ENCODE measurements around the gene PHF19. TPM values are rescaled to one million over a fixed set of nuclear protein-coding genes. Genes with fewer than 3 reads are reported as not detected.

PHF19 gene
- total and polyA plus RNA-seq, 4 experiments from 2014 or later, result 15.4 to 201 (median 106) TPM

- Histone ChIP-seq H3K4me3 (ENCODE audit: low read length in 2 of 2) (no peak overlapping the region), H3K36me3 (ENCODE audit: insufficient read depth, low read length) (peaks cover 79% of the 10 kb centered on the region), H3K27ac (ENCODE audit: low read depth, low read length) (peak overlapping the region; percentile 50), H3K27me3 (ENCODE audit: insufficient read depth, low read length) (no peaks in the 10 kb centered on the region), H3K4me1 (ENCODE audit: insufficient read depth, low read length) (peaks cover 92% of the 10 kb centered on the region), H3K9me3 (ENCODE audit: control insufficient read depth in 1 of 2, low read length in 2 of 2) (no peaks in the 10 kb centered on the region)
- Mint-ChIP-seq H3K27ac (peak overlapping the region in 6 of 7 donors; percentile 59 to 88 (median 72)), H3K9me3 (peaks cover 0 to 2% (median 0%) of the 10 kb centered on the region in 8 donors), H3K4me3 (peak overlapping the region in 3 of 8 donors; percentile 22 to 38 (median 29)), H3K4me1 (peaks cover 47 to 93% (median 76%) of the 10 kb centered on the region in 4 donors), H3K36me3 (peaks cover 77 to 87% of the 10 kb centered on the region in 2 donors), H3K27me3 (no peaks in the 10 kb centered on the region)
- POLR2A ChIA-PET (ENCODE audit: partially characterized antibody), result interaction anchor here (2.5 to 74.5 kb wide), 3 partner anchors 0 to 67 kb away, joined by 7 to 5577 read pairs (median 5577); partner anchors contain the start of genes PHF19 and TRAF1
- intact Hi-C loops (cut with micrococcal nuclease), result no loop called here
- CTCF ChIA-PET (ENCODE audit: partially characterized antibody), result interaction anchor here (1.1 to 3.6 kb wide), 3 partner anchors 11 to 23 kb away, joined by 3 to 16 read pairs (median 7); no protein-coding TSS in a partner anchor
- no peak for DNase-seq
Measured at GRCh38 chr9:120913647-120914264, 36.8 kb upstream of the PHF19 start.

- no peaks in the 10 kb centered on the region for H3K9me3 ChIP-seq (ENCODE audit: control insufficient read depth in 1 of 2, low read length in 2 of 2)
- no peaks in the 10 kb centered on the region for H3K27me3 ChIP-seq (ENCODE audit: insufficient read depth, low read length)
- Mint-ChIP-seq H3K27me3 (no peaks in the 10 kb centered on the region), H3K9me3 (peaks cover 0 to 2% (median 0%) of the 10 kb centered on the region in 8 donors), H3K4me3 (peak overlapping the region in 3 of 8 donors; percentile 34 to 52 (median 34)), H3K27ac (peak overlapping the region; percentile 67 to 96 (median 87)), H3K36me3 (peaks cover 72 to 83% of the 10 kb centered on the region in 2 donors), H3K4me1 (peaks cover 43 to 87% (median 71%) of the 10 kb centered on the region in 4 donors)
- intact Hi-C loops (cut with micrococcal nuclease), result no loop called here
- H3K27ac ChIP-seq (ENCODE audit: low read depth, low read length), result peak overlapping the region; percentile 21
- peaks cover 87% of the 10 kb centered on the region for H3K4me1 ChIP-seq (ENCODE audit: insufficient read depth, low read length)
- ChIA-PET POLR2A (ENCODE audit: partially characterized antibody) (interaction anchor here (2.5 to 74.5 kb wide), 3 partner anchors 0 to 66 kb away, joined by 7 to 5577 read pairs (median 5577); partner anchors contain the start of genes PHF19 and TRAF1), CTCF (ENCODE audit: partially characterized antibody) (interaction anchor here (1.1 to 3.6 kb wide), 5 partner anchors 9 to 24 kb away, joined by 3 to 16 read pairs (median 7); no protein-coding TSS in a partner anchor)
- DNase-seq, result no peak
- H3K4me3 ChIP-seq (ENCODE audit: low read length in 2 of 2), result no peak overlapping the region
- H3K36me3 ChIP-seq (ENCODE audit: insufficient read depth, low read length), result peaks cover 76% of the 10 kb centered on the region
Measured at GRCh38 chr9:120912958-120913646, 36.1 kb upstream of the PHF19 start.

GRCh38 chr9:120911295-120911837 lies 34.4 kb upstream of the PHF19 start:
- no peaks in the 10 kb centered on the region for H3K27me3 ChIP-seq (ENCODE audit: insufficient read depth, low read length)
- POLR2A ChIA-PET (ENCODE audit: partially characterized antibody), result interaction anchor here (0.7 to 74.5 kb wide), 4 partner anchors 2 to 69 kb away, joined by 3 to 5577 read pairs (median 2792); partner anchors contain the start of genes PHF19, PSMD5 and TRAF1
- intact Hi-C loops (cut with micrococcal nuclease), result loop anchor here (2.0 kb wide), 1 partner anchor 15 kb away; the partner anchor contains the start of gene TRAF1
- peaks cover 73 to 83% of the 10 kb centered on the region in 2 donors for H3K36me3 Mint-ChIP-seq
- H3K36me3 ChIP-seq (ENCODE audit: insufficient read depth, low read length), result peaks cover 68% of the 10 kb centered on the region
- no peaks in the 10 kb centered on the region for H3K27me3 Mint-ChIP-seq
- peaks cover 85% of the 10 kb centered on the region for H3K4me1 ChIP-seq (ENCODE audit: insufficient read depth, low read length)
- no peak for DNase-seq
- H3K9me3 ChIP-seq (ENCODE audit: control insufficient read depth in 1 of 2, low read length in 2 of 2), result no peaks in the 10 kb centered on the region
- H3K4me3 ChIP-seq (ENCODE audit: low read length in 2 of 2), result no peak overlapping the region
- peaks cover 0 to 2% (median 0%) of the 10 kb centered on the region in 8 donors for H3K9me3 Mint-ChIP-seq
- H3K27ac Mint-ChIP-seq, result peak overlapping the region; percentile 30 to 88 (median 68)
- H3K4me3 Mint-ChIP-seq, result peak overlapping the region in 1 of 8 donors; percentile 59
- peak overlapping the region; percentile 70 for H3K27ac ChIP-seq (ENCODE audit: low read depth, low read length)
- H3K4me1 Mint-ChIP-seq, result peaks cover 44 to 86% (median 69%) of the 10 kb centered on the region in 4 donors
- CTCF ChIA-PET (ENCODE audit: partially characterized antibody), result interaction anchor here (0.9 to 4.2 kb wide), 7 partner anchors 8 to 42 kb away, joined by 3 to 16 read pairs (median 4); no protein-coding TSS in a partner anchor

- peaks cover 0 to 2% (median 0%) of the 10 kb centered on the region in 8 donors for H3K9me3 Mint-ChIP-seq
- Histone ChIP-seq H3K4me3 (ENCODE audit: low read length in 2 of 2) (no peak overlapping the region), H3K9me3 (ENCODE audit: control insufficient read depth in 1 of 2, low read length in 2 of 2) (no peaks in the 10 kb centered on the region), H3K4me1 (ENCODE audit: insufficient read depth, low read length) (peaks cover 85% of the 10 kb centered on the region), H3K27ac (ENCODE audit: low read depth, low read length) (peak overlapping the region; percentile 70), H3K27me3 (ENCODE audit: insufficient read depth, low read length) (no peaks in the 10 kb centered on the region), H3K36me3 (ENCODE audit: insufficient read depth, low read length) (peaks cover 68% of the 10 kb centered on the region)
- peak overlapping the region in 4 of 8 donors; percentile 31 to 49 (median 42) for H3K4me3 Mint-ChIP-seq
- H3K4me1 Mint-ChIP-seq, result peaks cover 45 to 86% (median 69%) of the 10 kb centered on the region in 4 donors
- intact Hi-C loops (cut with micrococcal nuclease), result loop anchor here (1.0 to 2.0 kb wide), 2 partner anchors 16 to 26 kb away; partner anchors contain the start of gene TRAF1
- peaks cover 74 to 84% of the 10 kb centered on the region in 2 donors for H3K36me3 Mint-ChIP-seq
- ChIA-PET CTCF (ENCODE audit: partially characterized antibody) (interaction anchor here (0.9 to 4.2 kb wide), 5 partner anchors 9 to 26 kb away, joined by 3 to 16 read pairs (median 4); no protein-coding TSS in a partner anchor), POLR2A (ENCODE audit: partially characterized antibody) (interaction anchor here (0.7 to 74.5 kb wide), 3 partner anchors 3 to 68 kb away, joined by 3 to 5577 read pairs (median 5577); partner anchors contain the start of genes PHF19, PSMD5 and TRAF1)
- H3K27ac Mint-ChIP-seq, result peak overlapping the region in 6 of 7 donors; percentile 72 to 88 (median 84)
- DNase-seq, result no peak
- no peaks in the 10 kb centered on the region for H3K27me3 Mint-ChIP-seq
Measured at GRCh38 chr9:120910643-120911042, 33.7 kb upstream of the PHF19 start.

- H3K36me3 Mint-ChIP-seq, result peaks cover 80 to 90% of the 10 kb centered on the region in 2 donors
- H3K4me1 ChIP-seq (ENCODE audit: insufficient read depth, low read length), result peaks cover 85% of the 10 kb centered on the region
- peaks cover 0 to 2% (median 0%) of the 10 kb centered on the region in 8 donors for H3K9me3 Mint-ChIP-seq
- H3K27ac Mint-ChIP-seq, result peak overlapping the region; percentile 53 to 88 (median 80)
- H3K4me3 Mint-ChIP-seq, result peak overlapping the region in 5 of 8 donors; percentile 17 to 55 (median 34)
- ChIA-PET POLR2A (ENCODE audit: partially characterized antibody) (interaction anchor here (62.9 to 74.5 kb wide), 2 partner anchors 4 to 17 kb away, joined by 5577 read pairs; partner anchors contain the start of genes PHF19 and TRAF1), CTCF (ENCODE audit: partially characterized antibody) (interaction anchor here (0.9 to 4.2 kb wide), 3 partner anchors 10 to 18 kb away, joined by 3 to 13 read pairs (median 3); no protein-coding TSS in a partner anchor)
- no peaks in the 10 kb centered on the region for H3K27me3 Mint-ChIP-seq
- H3K9me3 ChIP-seq (ENCODE audit: control insufficient read depth in 1 of 2, low read length in 2 of 2), result no peaks in the 10 kb centered on the region
- H3K27ac ChIP-seq (ENCODE audit: low read depth, low read length), result peak overlapping the region; percentile 70
- peaks cover 48 to 88% (median 71%) of the 10 kb centered on the region in 4 donors for H3K4me1 Mint-ChIP-seq
- no peaks in the 10 kb centered on the region for H3K27me3 ChIP-seq (ENCODE audit: insufficient read depth, low read length)
- DNase-seq, result peak in 1 of 5 donors; percentile 90
- intact Hi-C loops (cut with micrococcal nuclease), result loop anchor here (1.0 to 2.0 kb wide), 2 partner anchors 17 to 26 kb away; partner anchors contain the start of gene TRAF1
- no peak overlapping the region for H3K4me3 ChIP-seq (ENCODE audit: low read length in 2 of 2)
- H3K36me3 ChIP-seq (ENCODE audit: insufficient read depth, low read length), result peaks cover 72% of the 10 kb centered on the region
Measured at GRCh38 chr9:120909904-120910303, 32.9 kb upstream of the PHF19 start.
